ENCODE data around the gene VTCN1. TPM values are rescaled to one million over a fixed set of nuclear protein-coding genes. Genes with fewer than 3 reads are reported as not detected.
"Not testable (repeated sequence)": the region's sequence is repeated elsewhere in the genome, so short reads cannot be mapped to it uniquely, and the experiment has no call there.

VTCN1 gene
- total RNA-seq, 2 experiments from 2014 or later, result not detected

DNA sequence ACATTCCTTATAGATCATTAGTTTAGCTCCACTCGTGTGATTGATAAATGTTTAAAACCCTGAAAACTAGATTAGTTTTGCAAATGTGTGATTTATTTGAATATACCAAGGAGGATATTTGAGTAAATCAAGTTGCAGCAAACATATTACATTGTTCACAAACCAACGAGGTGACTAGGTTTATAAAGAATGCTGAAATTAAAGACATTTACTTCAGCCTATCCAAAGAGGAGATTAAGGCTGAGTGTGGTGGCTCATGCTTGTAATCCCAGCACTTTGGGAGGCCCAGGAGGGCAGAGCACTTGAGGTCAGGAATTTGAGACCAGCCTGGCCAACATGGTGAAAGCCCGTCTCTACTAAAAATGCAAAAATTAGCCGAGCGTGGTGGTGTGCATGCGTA, 34.1 kb downstream of the VTCN1 start:
- POLR2A ChIA-PET, result no interaction called here
- H3K9me3 Mint-ChIP-seq (ENCODE audit: insufficient read depth), result no peaks in the 10 kb centered on the region
- no peaks in the 10 kb centered on the region for H3K36me3 Mint-ChIP-seq (ENCODE audit: low read depth)
- H3K27ac Mint-ChIP-seq, result no peak overlapping the region
- CTCF ChIA-PET, result no interaction called here
- no peak for DNase-seq
- no peak for ATAC-seq
- no peak overlapping the region for H3K4me3 Mint-ChIP-seq
- no peaks in the 10 kb centered on the region for H3K4me1 Mint-ChIP-seq (ENCODE audit: low read depth)
- H3K27me3 Mint-ChIP-seq (ENCODE audit: low read depth), result no peaks in the 10 kb centered on the region

DNA sequence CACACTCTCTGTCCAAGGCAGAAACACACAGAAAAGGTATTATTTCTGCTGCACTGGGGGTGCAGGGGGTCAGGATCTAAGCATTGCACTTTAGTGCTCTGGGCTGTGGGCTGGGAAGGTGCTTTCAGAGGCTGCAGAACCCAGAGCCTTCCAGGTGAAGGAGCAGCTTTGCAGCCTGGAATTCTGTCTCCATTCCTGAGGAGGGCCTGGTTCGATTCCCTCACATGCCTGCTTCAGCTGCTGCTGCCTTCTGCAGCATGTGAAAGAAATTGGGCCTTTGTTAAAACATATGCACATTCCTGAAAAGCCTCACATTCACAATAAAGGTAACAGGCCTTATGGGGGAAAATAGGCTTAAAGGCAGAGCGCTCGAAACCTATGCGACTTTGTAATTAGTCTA, 35.9 kb downstream of the VTCN1 start:
- Mint-ChIP-seq H3K9me3 (ENCODE audit: insufficient read depth) (no peaks in the 10 kb centered on the region), H3K27me3 (ENCODE audit: low read depth) (peaks cover 2% of the 10 kb centered on the region), H3K4me3 (no peak overlapping the region), H3K36me3 (ENCODE audit: low read depth) (no peaks in the 10 kb centered on the region), H3K27ac (no peak overlapping the region), H3K4me1 (ENCODE audit: low read depth) (no peaks in the 10 kb centered on the region)
- ATAC-seq (no peak), DNase-seq (no peak)
- ChIA-PET POLR2A (no interaction called here), CTCF (no interaction called here)

DNA sequence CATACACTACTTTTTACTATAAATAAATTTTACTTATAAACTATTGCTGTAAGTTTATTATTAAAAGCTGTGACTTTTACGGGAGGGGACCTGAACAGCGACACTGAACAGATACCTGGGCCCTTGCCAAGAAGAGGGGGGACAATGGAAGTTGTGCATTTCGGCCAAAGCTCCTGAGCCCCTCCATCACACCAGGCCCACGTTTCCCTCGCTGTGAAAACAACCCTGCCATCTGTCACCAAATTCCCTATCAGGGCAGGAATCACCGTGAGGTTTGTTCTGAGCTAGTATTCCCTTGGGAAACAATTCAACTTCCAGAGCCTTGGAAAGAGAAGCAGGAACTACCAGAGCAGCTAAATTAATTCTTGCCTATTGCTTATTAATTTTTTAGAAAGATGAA, 37.0 kb downstream of the VTCN1 start:
- DNase-seq (no peak), ATAC-seq (no peak)
- Mint-ChIP-seq H3K4me3 (no peak overlapping the region), H3K4me1 (ENCODE audit: low read depth) (no peaks in the 10 kb centered on the region), H3K27me3 (ENCODE audit: low read depth) (peaks cover 2% of the 10 kb centered on the region), H3K27ac (no peak overlapping the region), H3K36me3 (ENCODE audit: low read depth) (no peaks in the 10 kb centered on the region), H3K9me3 (ENCODE audit: insufficient read depth) (no peaks in the 10 kb centered on the region)
- POLR2A ChIA-PET, result no interaction called here
- CTCF ChIA-PET, result no interaction called here

GRCh38 chr1:117173006-117173405, 37.7 kb downstream of the VTCN1 start:
- ATAC-seq (no peak), DNase-seq (no peak)
- ChIA-PET CTCF (no interaction called here), POLR2A (interaction anchor here (0.7 kb wide), 1 partner anchor 11 kb away, joined by 3 read pairs; no protein-coding TSS in a partner anchor)
- H3K4me1 Mint-ChIP-seq (ENCODE audit: low read depth), result no peaks in the 10 kb centered on the region
- H3K9me3 Mint-ChIP-seq (ENCODE audit: insufficient read depth), result no peaks in the 10 kb centered on the region
- H3K27ac Mint-ChIP-seq, result no peak overlapping the region
- peaks cover 3% of the 10 kb centered on the region for H3K27me3 Mint-ChIP-seq (ENCODE audit: low read depth)
- no peaks in the 10 kb centered on the region for H3K36me3 Mint-ChIP-seq (ENCODE audit: low read depth)
- no peak overlapping the region for H3K4me3 Mint-ChIP-seq

DNA sequence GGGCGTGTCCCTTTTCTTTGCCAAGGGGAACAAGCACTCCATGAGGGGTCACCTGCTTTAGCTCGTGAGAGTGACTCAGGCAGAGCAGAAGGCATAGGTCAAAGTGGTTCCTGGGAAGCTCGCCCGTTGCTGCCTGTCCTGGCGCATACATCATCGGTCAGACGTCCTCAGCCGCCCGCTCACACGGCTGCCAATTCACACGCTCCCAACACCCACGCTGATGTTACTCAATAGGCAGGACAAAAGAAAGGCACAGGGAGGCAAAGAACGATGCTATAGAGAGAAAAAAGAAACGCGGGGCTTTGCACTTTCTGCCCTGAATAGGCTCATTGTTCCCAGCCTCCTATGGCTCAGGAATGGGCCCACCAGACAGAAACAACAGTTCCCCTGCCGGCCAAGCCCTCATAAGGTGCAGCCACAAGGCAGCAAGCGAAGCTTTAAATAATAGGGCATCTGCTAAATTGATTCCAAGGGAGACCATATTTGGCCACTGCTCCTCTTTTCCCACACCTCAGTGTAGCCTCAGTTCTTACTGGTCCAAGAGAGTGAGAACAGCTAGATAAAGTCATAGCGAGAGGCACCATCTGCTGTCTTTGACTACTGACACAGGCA, 38.7 kb downstream of the VTCN1 start:
- Mint-ChIP-seq H3K9me3 (ENCODE audit: insufficient read depth) (no peaks in the 10 kb centered on the region), H3K4me3 (no peak overlapping the region), H3K4me1 (ENCODE audit: low read depth) (no peaks in the 10 kb centered on the region), H3K27ac (no peak overlapping the region), H3K27me3 (ENCODE audit: low read depth) (peaks cover 6% of the 10 kb centered on the region), H3K36me3 (ENCODE audit: low read depth) (no peaks in the 10 kb centered on the region)
- ATAC-seq (no peak), DNase-seq (no peak)
- ChIA-PET CTCF (no interaction called here), POLR2A (no interaction called here)

DNA sequence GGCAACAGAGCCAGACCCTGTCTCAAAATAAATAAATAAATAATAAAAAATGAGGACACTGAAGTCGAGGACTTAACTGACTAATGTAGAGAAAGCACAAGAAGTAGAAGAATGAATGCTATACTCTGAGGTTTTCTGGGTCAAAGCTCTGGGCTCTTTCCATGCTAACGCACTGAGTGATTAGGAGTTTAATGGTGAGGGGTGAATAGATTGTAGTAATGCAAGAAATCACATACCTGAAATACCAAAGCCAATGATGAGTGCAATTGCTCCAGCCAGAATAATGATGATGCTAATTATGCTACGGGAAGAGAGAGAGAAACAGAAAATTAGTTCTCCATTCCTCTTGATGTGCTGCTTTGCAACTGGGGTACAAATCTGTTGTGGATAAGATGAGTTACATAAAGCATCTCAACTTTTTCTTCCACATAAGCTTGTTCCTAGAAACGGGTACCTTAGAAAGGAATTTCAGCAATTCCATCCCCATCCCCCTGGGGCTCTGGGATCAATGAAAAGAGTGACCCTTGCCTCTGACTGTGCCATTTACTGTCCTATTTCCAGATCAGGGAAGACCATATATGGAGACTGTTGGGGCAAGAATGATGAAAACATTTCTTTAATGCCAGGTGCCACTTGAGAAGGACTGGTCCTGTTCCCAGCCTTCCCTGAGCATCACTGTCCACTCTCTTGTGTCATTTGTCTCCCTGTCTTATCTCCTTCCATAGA, 40.7 kb downstream of the VTCN1 start:
- Mint-ChIP-seq H3K9me3 (ENCODE audit: insufficient read depth) (no peaks in the 10 kb centered on the region), H3K36me3 (ENCODE audit: low read depth) (no peaks in the 10 kb centered on the region), H3K27me3 (ENCODE audit: low read depth) (peaks cover 6% of the 10 kb centered on the region), H3K4me3 (no peak overlapping the region), H3K27ac (no peak overlapping the region), H3K4me1 (ENCODE audit: low read depth) (no peaks in the 10 kb centered on the region)
- ATAC-seq (no peak), DNase-seq (no peak)
- CTCF ChIA-PET, result interaction anchor here (0.6 kb wide), 1 partner anchor 343 kb away, joined by 3 read pairs; no protein-coding TSS in a partner anchor
- POLR2A ChIA-PET, result no interaction called here

- peaks cover 10% of the 10 kb centered on the region for H3K27me3 Mint-ChIP-seq (ENCODE audit: low read depth)
- H3K9me3 Mint-ChIP-seq (ENCODE audit: insufficient read depth), result no peaks in the 10 kb centered on the region
- ChIA-PET POLR2A (no interaction called here), CTCF (no interaction called here)
- H3K4me3 Mint-ChIP-seq, result no peak overlapping the region
- DNase-seq, result no peak
- no peak overlapping the region for H3K27ac Mint-ChIP-seq
- H3K36me3 Mint-ChIP-seq (ENCODE audit: low read depth), result no peaks in the 10 kb centered on the region
- no peaks in the 10 kb centered on the region for H3K4me1 Mint-ChIP-seq (ENCODE audit: low read depth)
- no peak for ATAC-seq
Observed at GRCh38 chr1:117167402-117167801, 43.3 kb downstream of the VTCN1 start.

DNA sequence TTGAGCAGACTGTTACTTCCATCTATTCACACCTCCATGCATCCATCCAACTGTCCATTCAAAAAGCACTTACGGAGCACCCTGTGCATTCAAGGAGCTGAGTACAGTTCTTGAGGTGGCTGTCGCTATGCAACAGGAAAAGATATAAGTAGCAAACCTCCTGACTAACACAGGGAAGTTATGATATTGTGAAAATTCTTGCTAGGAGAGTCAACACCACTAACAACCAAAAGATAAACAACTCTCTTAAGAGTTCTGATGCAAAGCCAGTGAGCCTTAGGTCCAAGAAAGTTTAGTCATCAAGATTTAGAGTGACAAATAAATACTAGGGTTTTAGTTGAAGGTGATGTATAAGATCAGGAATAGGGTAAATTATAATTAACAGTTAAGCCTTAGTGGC, 44.7 kb downstream of the VTCN1 start:
- DNase-seq, result no peak
- ChIA-PET CTCF (no interaction called here), POLR2A (no interaction called here)
- no peak for ATAC-seq
- H3K27ac Mint-ChIP-seq, result no peak overlapping the region
- H3K4me1 Mint-ChIP-seq (ENCODE audit: low read depth), result no peaks in the 10 kb centered on the region
- H3K9me3 Mint-ChIP-seq (ENCODE audit: insufficient read depth), result no peaks in the 10 kb centered on the region
- peaks cover 15% of the 10 kb centered on the region for H3K27me3 Mint-ChIP-seq (ENCODE audit: low read depth)
- H3K4me3 Mint-ChIP-seq, result no peak overlapping the region
- no peaks in the 10 kb centered on the region for H3K36me3 Mint-ChIP-seq (ENCODE audit: low read depth)

GRCh38 chr1:117164209-117164608, 46.5 kb downstream of the VTCN1 start:
- DNase-seq (no peak), ATAC-seq (no peak)
- ChIA-PET POLR2A (no interaction called here), CTCF (no interaction called here)
- Mint-ChIP-seq H3K9me3 (ENCODE audit: insufficient read depth) (no peaks in the 10 kb centered on the region), H3K27me3 (ENCODE audit: low read depth) (peaks cover 16% of the 10 kb centered on the region), H3K4me3 (no peak overlapping the region), H3K4me1 (ENCODE audit: low read depth) (no peaks in the 10 kb centered on the region), H3K36me3 (ENCODE audit: low read depth) (no peaks in the 10 kb centered on the region), H3K27ac (no peak overlapping the region)

DNA sequence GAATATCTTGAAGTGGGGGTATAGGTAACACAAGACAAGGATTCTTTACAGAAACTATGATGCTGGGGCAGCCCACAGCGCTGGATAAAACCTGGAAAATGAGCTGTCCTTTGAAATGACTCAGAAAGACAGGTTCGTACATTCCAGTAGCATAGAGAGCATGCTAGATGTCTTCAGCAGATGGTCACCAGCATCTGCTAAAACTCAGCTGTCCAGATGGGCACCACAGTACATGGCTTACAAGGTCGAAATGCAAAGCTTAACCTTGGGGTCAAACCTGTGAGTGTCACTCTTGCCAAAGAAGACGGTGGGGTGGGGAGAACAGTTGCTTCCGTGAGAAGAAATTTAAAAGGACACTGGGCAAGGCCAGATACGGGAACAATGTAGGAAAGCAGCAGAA, 47.9 kb downstream of the VTCN1 start:
- no peaks in the 10 kb centered on the region for H3K4me1 Mint-ChIP-seq (ENCODE audit: low read depth)
- no peak overlapping the region for H3K27ac Mint-ChIP-seq
- ChIA-PET POLR2A (no interaction called here), CTCF (no interaction called here)
- no peaks in the 10 kb centered on the region for H3K9me3 Mint-ChIP-seq (ENCODE audit: insufficient read depth)
- ATAC-seq (no peak), DNase-seq (no peak)
- H3K27me3 Mint-ChIP-seq (ENCODE audit: low read depth), result peaks cover 19% of the 10 kb centered on the region
- no peaks in the 10 kb centered on the region for H3K36me3 Mint-ChIP-seq (ENCODE audit: low read depth)
- no peak overlapping the region for H3K4me3 Mint-ChIP-seq

DNA sequence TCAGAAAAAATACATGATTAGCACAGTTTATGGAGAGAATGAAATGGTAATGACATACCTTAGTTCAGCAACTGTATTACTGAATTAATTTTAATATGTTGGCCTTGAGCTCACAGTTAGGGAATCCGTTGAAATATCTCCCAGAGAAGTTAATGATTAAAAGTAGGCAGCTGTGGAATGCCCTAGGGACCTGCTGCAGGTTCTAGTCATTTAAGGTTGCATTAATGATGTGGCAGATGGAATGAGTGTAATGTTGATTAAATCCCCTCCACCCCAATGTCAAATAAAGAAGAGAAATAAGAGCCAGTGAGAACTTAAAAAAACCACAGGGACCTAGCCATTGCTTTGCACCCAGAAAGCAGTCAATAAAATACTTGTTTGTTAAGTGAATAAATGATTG, 48.8 kb downstream of the VTCN1 start:
- ATAC-seq (no peak), DNase-seq (no peak)
- ChIA-PET POLR2A (no interaction called here), CTCF (no interaction called here)
- no peaks in the 10 kb centered on the region for H3K9me3 Mint-ChIP-seq (ENCODE audit: insufficient read depth)
- no peaks in the 10 kb centered on the region for H3K36me3 Mint-ChIP-seq (ENCODE audit: low read depth)
- H3K27ac Mint-ChIP-seq, result no peak overlapping the region
- H3K4me1 Mint-ChIP-seq (ENCODE audit: low read depth), result no peaks in the 10 kb centered on the region
- H3K27me3 Mint-ChIP-seq (ENCODE audit: low read depth), result peaks cover 20% of the 10 kb centered on the region
- no peak overlapping the region for H3K4me3 Mint-ChIP-seq

- DNase-seq; H3K36me3 Mint-ChIP-seq (ENCODE audit: low read depth); H3K27me3 Mint-ChIP-seq (ENCODE audit: low read depth); CTCF ChIA-PET; POLR2A ChIA-PET; H3K4me3 Mint-ChIP-seq; H3K9me3 Mint-ChIP-seq (ENCODE audit: insufficient read depth); H3K4me1 Mint-ChIP-seq (ENCODE audit: low read depth); H3K27ac Mint-ChIP-seq; ATAC-seq: not testable (repeated sequence)
Observed at GRCh38 chr1:117151305-117151704, 59.4 kb downstream of the VTCN1 start.

GRCh38 chr1:117150316-117150715, 60.4 kb downstream of the VTCN1 start:
- no peak overlapping the region for H3K4me3 Mint-ChIP-seq
- ATAC-seq, result no peak
- H3K4me1 Mint-ChIP-seq (ENCODE audit: low read depth), result no peaks in the 10 kb centered on the region
- POLR2A ChIA-PET, result no interaction called here
- H3K27ac Mint-ChIP-seq, result no peak overlapping the region
- CTCF ChIA-PET, result no interaction called here
- H3K36me3 Mint-ChIP-seq (ENCODE audit: low read depth), result no peaks in the 10 kb centered on the region
- H3K9me3 Mint-ChIP-seq (ENCODE audit: insufficient read depth), result peaks cover 6% of the 10 kb centered on the region
- DNase-seq, result no peak
- H3K27me3 Mint-ChIP-seq (ENCODE audit: low read depth), result peaks cover 10% of the 10 kb centered on the region

Data from activated CD8-positive, alpha-beta T cell treated with anti-CD3 and anti-CD28 coated beads, Interleukin-2, amount 10 ng/mL, durations not matched to agents 7 days and 5 days (primary cell).